DOHH2 (cell line): ENCODE measurements around the gene CYP27A1.

Source experiments
- H3F3A ChIP-seq: fragments of 200-600 bp; sonication (generic), shearing (Covaris generic); 2 replicates; pipeline ENCODE4 v1.6.0; 2016; ENCODE audit warnings: antibody characterized with exemption, mild to moderate bottlenecking; ENCODE audit not compliant: control insufficient read depth, insufficient read depth
- H3K27ac ChIP-seq: fragments of 200-600 bp; sonication (generic); 2 replicates; pipeline ENCODE4 v1.5.1; 2014; ENCODE audit warnings: low read depth, mild to moderate bottlenecking, low read length, moderate library complexity
- H3K27me3 ChIP-seq: fragments of 200-600 bp; sonication (generic); 2 replicates; pipeline ENCODE4 v1.6.1; 2014; ENCODE audit warnings: mild to moderate bottlenecking, low read length, mixed read lengths; ENCODE audit not compliant: control insufficient read depth
- H3K36me3 ChIP-seq: fragments of 200-600 bp; sonication (generic); 2 replicates; pipeline ENCODE4 v1.6.1; 2014; ENCODE audit warnings: mild to moderate bottlenecking, low read length, moderate library complexity, mixed read lengths; ENCODE audit not compliant: control insufficient read depth
- H3K4me1 ChIP-seq: fragments of 200-600 bp; sonication (generic); 2 replicates; pipeline ENCODE4 v1.6.1; 2014; ENCODE audit warnings: mild to moderate bottlenecking, low read length, mixed read lengths; ENCODE audit not compliant: control insufficient read depth
- H3K4me2 ChIP-seq: fragments of 200-600 bp; sonication (generic); 2 replicates; pipeline ENCODE4 v1.6.0; 2014; ENCODE audit warnings: mild to moderate bottlenecking, low read length, moderate library complexity
- H3K4me3 ChIP-seq: fragments of 200-600 bp; sonication (generic); 2 replicates; pipeline ENCODE4 v1.5.1; 2014; ENCODE audit warnings: mild to moderate bottlenecking, low read length, mixed read lengths
- H3K79me2 ChIP-seq: fragments of 200-600 bp; sonication (generic); 2 replicates; pipeline ENCODE4 v1.6.1; 2014; ENCODE audit warnings: mild to moderate bottlenecking, low read length, mixed read lengths; ENCODE audit not compliant: control insufficient read depth
- H3K9me2 ChIP-seq: fragments of 200-600 bp; sonication (generic); replicated peaks from 2 replicates; pipeline ENCODE4 v1.6.1; 2014; ENCODE audit warnings: mild to moderate bottlenecking, low read length, mixed read lengths; ENCODE audit not compliant: control insufficient read depth
- H3K9me3 ChIP-seq: fragments of 200-600 bp; sonication (generic); 2 replicates; pipeline ENCODE4 v1.6.1; 2014; ENCODE audit warnings: antibody characterized with exemption, low read length, mixed read lengths; ENCODE audit not compliant: control insufficient read depth, insufficient read depth
- H4K20me1 ChIP-seq: fragments of 200-600 bp; sonication (generic); 2 replicates; pipeline ENCODE4 v1.6.0; 2014; ENCODE audit warnings: low read depth, mild to moderate bottlenecking, antibody characterized with exemption, low read length, moderate library complexity; ENCODE audit not compliant: control insufficient read depth, insufficient read depth
- CTCF ChIP-seq: fragments of 200-600 bp; sonication (generic); IDR thresholded peaks from one replicate; pipeline ENCODE4 v1.5.1; 2014; ENCODE audit warnings: antibody characterized with exemption, mild to moderate bottlenecking, low read depth, low read length; ENCODE audit not compliant: poor library complexity, severe bottlenecking
- EZH2phosphoT487 ChIP-seq: fragments of 200-600 bp; sonication (generic); IDR thresholded peaks from 2 replicates; pipeline ENCODE4 v1.6.1; 2017; ENCODE audit warnings: borderline replicate concordance, mild to moderate bottlenecking, antibody characterized with exemption, low read length, moderate library complexity, mixed read lengths

CYP27A1 gene

GRCh38 chr2:218798767-218799504, 17.0 kb downstream of the CYP27A1 start:
- Histone ChIP-seq H3K9me3 (no peaks in the 10 kb centered on the region), H3K36me3 (no peaks in the 10 kb centered on the region), H3K9me2 (no peaks in the 10 kb centered on the region), H3K4me2 (no peak overlapping the region), H3K4me1 (peaks cover 17% of the 10 kb centered on the region), H3K27ac (no peak overlapping the region), H3K79me2 (no peaks in the 10 kb centered on the region), H3K27me3 (peaks cover 14% of the 10 kb centered on the region), H4K20me1 (no peaks in the 10 kb centered on the region), H3F3A (no peaks in the 10 kb centered on the region), H3K4me3 (no peak overlapping the region)
- TF ChIP-seq EZH2phosphoT487: no peak

GRCh38 chr2:218799990-218800389, 18.0 kb downstream of the CYP27A1 start:
- H3K9me2 ChIP-seq: no peaks in the 10 kb centered on the region
- no peaks in the 10 kb centered on the region for H4K20me1 ChIP-seq
- peaks cover 17% of the 10 kb centered on the region for H3K4me1 ChIP-seq
- H3K4me3 ChIP-seq: no peak overlapping the region
- H3K9me3 ChIP-seq: peaks cover 4% of the 10 kb centered on the region; the same call in 1 of the 2 replicates
- TF ChIP-seq CTCF: no peak
- no peak for TF ChIP-seq EZH2phosphoT487
- H3K27ac ChIP-seq: no peak overlapping the region
- no peaks in the 10 kb centered on the region for H3K36me3 ChIP-seq
- peaks cover 14% of the 10 kb centered on the region for H3K27me3 ChIP-seq
- no peak overlapping the region for H3K4me2 ChIP-seq
- H3F3A ChIP-seq: no peaks in the 10 kb centered on the region
- no peaks in the 10 kb centered on the region for H3K79me2 ChIP-seq

GRCh38 chr2:218802386-218802994, 20.5 kb downstream of the CYP27A1 start:
- Histone ChIP-seq H3K4me2 (peak overlapping the region; percentile 36), H3K27ac (peak overlapping the region; percentile 19), H3K27me3 (peaks cover 16% of the 10 kb centered on the region), H3K4me3 (no peak overlapping the region), H3K9me3 (peaks cover 4% of the 10 kb centered on the region; the same call in 1 of the 2 replicates), H3K79me2 (no peaks in the 10 kb centered on the region), H3K36me3 (no peaks in the 10 kb centered on the region), H3K9me2 (no peaks in the 10 kb centered on the region), H3F3A (no peaks in the 10 kb centered on the region), H3K4me1 (peaks cover 26% of the 10 kb centered on the region), H4K20me1 (no peaks in the 10 kb centered on the region)
- TF ChIP-seq EZH2phosphoT487 (no peak), CTCF (no peak)

GRCh38 chr2:218804817-218805216, 22.9 kb downstream of the CYP27A1 start:
- Histone ChIP-seq H3K9me3 (peaks cover 4% of the 10 kb centered on the region; the same call in 1 of the 2 replicates), H3K4me3 (no peak overlapping the region), H3K27ac (no peak overlapping the region), H3K27me3 (peaks cover 7% of the 10 kb centered on the region), H3K4me1 (peaks cover 26% of the 10 kb centered on the region), H3K79me2 (no peaks in the 10 kb centered on the region), H4K20me1 (no peaks in the 10 kb centered on the region), H3K36me3 (no peaks in the 10 kb centered on the region), H3K4me2 (no peak overlapping the region), H3K9me2 (no peaks in the 10 kb centered on the region), H3F3A (no peaks in the 10 kb centered on the region)
- TF ChIP-seq CTCF (no peak), EZH2phosphoT487 (no peak)
